PC-3 (cell line): ENCODE data around the gene TRIM5. TPM values are rescaled to one million over a fixed set of nuclear protein-coding genes. Genes with fewer than 3 reads are reported as not detected.
"Not testable (repeated sequence)": the region's sequence is repeated elsewhere in the genome, so short reads cannot be mapped to it uniquely, and the experiment has no call there.

Source experiments
- ATAC-seq: fragments of 200-7000 bp; cut with Tn5 transposase; 2 replicates; pipeline ENCODE4 v1.9.1; 2020; ENCODE audit warnings: mild to moderate bottlenecking, moderate library complexity
- BruUV-seq: library from RNA; stranded (reverse); fragments of 400-500 nt; replicated peaks from 2 replicates; lab custom pipeline; 2021; lab: Mats Ljungman, UMichigan
- CTCF ChIA-PET: fragments of 300-600 bp; sonication (Branson Sonifier 250); formaldehyde crosslinking; loops from one replicate; lab custom pipeline; 2022; ENCODE audit warnings: antibody characterized with exemption; lab: Charles Lee
- POLR2A ChIA-PET: fragments of 300-600 bp; sonication (Branson Sonifier 250); formaldehyde crosslinking; loops from one replicate; lab custom pipeline; 2022; ENCODE audit warnings: antibody characterized with exemption; ENCODE audit not compliant: unreplicated experiment; lab: Charles Lee
- DNase-seq: peaks from one replicate; pipeline ENCODE4 v3.0.0-alpha.2; 2015
- H2AFZ ChIP-seq: fragments of 300-600 bp; sonication (generic); 2 replicates; pipeline ENCODE4 v1.6.0; 2016; ENCODE audit warnings: antibody characterized with exemption, low read length
- H3F3A ChIP-seq: fragments of 300-600 bp; sonication (generic); one replicate; pipeline ENCODE4 v1.6.0; 2017; ENCODE audit warnings: antibody characterized with exemption, low read length, control low read depth, mild to moderate bottlenecking; ENCODE audit not compliant: unreplicated experiment
- H3K27ac ChIP-seq: fragments of 300-600 bp; sonication (generic); 2 replicates; pipeline ENCODE4 v1.5.1; 2016; ENCODE audit warnings: mild to moderate bottlenecking, low read length
- H3K27me3 ChIP-seq: fragments of 300-600 bp; sonication (generic); 2 replicates; pipeline ENCODE4 v1.6.1; 2016; ENCODE audit warnings: low read length, mixed read lengths
- H3K36me3 ChIP-seq: fragments of 300-600 bp; sonication (generic); 2 replicates; pipeline ENCODE4 v1.6.1; 2016; ENCODE audit warnings: low read depth, mixed run types, low read length, mixed read lengths
- H3K4me1 ChIP-seq: fragments of 300-600 bp; sonication (generic); 2 replicates; pipeline ENCODE4 v1.5.1; 2016; ENCODE audit warnings: low read length; ENCODE audit not compliant: insufficient read depth
- H3K4me2 ChIP-seq: fragments of 300-600 bp; sonication (generic); 2 replicates; pipeline ENCODE4 v1.6.0; 2016; ENCODE audit warnings: low read length
- H3K4me3 ChIP-seq: fragments of 300-600 bp; sonication (generic); 2 replicates; pipeline ENCODE4 v1.5.1; 2016; ENCODE audit warnings: mild to moderate bottlenecking, low read length, mixed read lengths
- H3K79me2 ChIP-seq: fragments of 300-600 bp; sonication (generic); 2 replicates; pipeline ENCODE4 v1.6.1; 2017; ENCODE audit warnings: low read length, mixed read lengths
- H3K9ac ChIP-seq: fragments of 300-600 bp; sonication (generic); 2 replicates; pipeline ENCODE4 v1.6.0; 2016; ENCODE audit warnings: mild to moderate bottlenecking, low read length
- H3K9me2 ChIP-seq: fragments of 300-600 bp; sonication (generic); replicated peaks from 2 replicates; pipeline ENCODE4 v1.6.1; 2016; ENCODE audit warnings: mixed run types, low read length, mixed read lengths
- H3K9me3 ChIP-seq: fragments of 300-600 bp; sonication (generic); 2 replicates; pipeline ENCODE4 v1.6.1; 2016; ENCODE audit warnings: low read length, mixed read lengths
- H4K20me1 ChIP-seq: fragments of 300-600 bp; sonication (generic); 2 replicates; pipeline ENCODE4 v1.6.1; 2016; ENCODE audit warnings: low read length, mixed read lengths
- EZH2 ChIP-seq: fragments of 300-600 bp; sonication (generic); IDR thresholded peaks from one replicate; pipeline ENCODE4 v1.6.1; 2017; ENCODE audit warnings: antibody characterized with exemption, mild to moderate bottlenecking, low read length; ENCODE audit not compliant: unreplicated experiment
- EZH2phosphoT487 ChIP-seq: fragments of 300-600 bp; sonication (generic); IDR thresholded peaks from 2 replicates; pipeline ENCODE4 v1.6.1; 2018; ENCODE audit warnings: mild to moderate bottlenecking, antibody characterized with exemption, low read length, borderline replicate concordance
- intact Hi-C: fragments of 100-400 bp; cut with micrococcal nuclease; formaldehyde crosslinking; loops from 2 replicates; pipeline ENCODE4 v1.9.0; 2023
- total RNA-seq: library from RNA; depleted of rRNA; stranded (reverse); fragments of >200 nt; gene quantifications from 2 replicates; pipeline ENCODE4 v1.2.3, GENCODE V29; 2014
- TF ChIP-seq, protein P1 (sequence below): fragments of 300-600 bp; sonication (generic); conservative IDR thresholded peaks from 2 replicates; pipeline ENCODE4 v1.5.1; 2017; ENCODE audit warnings: antibody characterized with exemption, low read depth, mild to moderate bottlenecking, low read length

TRIM5 gene
- total RNA-seq, 1 experiment from 2014 or later = 18.6 TPM

DNA sequence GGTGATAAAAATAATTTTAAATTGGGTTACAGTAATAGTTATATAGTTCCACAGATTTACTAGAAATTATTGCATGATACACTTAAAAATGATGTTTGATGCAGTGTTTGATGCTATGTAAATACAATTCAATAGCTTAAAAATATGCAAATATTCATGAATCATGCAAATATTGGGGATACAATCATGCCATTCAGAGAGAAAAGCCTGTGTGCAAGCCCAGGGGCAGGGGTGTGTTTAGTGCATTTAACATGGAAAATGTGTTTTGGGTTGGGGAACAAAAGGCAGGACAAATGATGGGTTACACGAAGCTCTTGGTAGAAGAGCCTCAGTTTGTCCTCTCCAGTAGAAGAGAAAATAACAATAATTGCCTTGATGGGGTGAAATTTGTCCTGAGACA lies 10.7 kb upstream of the TRIM5 start:
- TF ChIP-seq, protein P1, sequence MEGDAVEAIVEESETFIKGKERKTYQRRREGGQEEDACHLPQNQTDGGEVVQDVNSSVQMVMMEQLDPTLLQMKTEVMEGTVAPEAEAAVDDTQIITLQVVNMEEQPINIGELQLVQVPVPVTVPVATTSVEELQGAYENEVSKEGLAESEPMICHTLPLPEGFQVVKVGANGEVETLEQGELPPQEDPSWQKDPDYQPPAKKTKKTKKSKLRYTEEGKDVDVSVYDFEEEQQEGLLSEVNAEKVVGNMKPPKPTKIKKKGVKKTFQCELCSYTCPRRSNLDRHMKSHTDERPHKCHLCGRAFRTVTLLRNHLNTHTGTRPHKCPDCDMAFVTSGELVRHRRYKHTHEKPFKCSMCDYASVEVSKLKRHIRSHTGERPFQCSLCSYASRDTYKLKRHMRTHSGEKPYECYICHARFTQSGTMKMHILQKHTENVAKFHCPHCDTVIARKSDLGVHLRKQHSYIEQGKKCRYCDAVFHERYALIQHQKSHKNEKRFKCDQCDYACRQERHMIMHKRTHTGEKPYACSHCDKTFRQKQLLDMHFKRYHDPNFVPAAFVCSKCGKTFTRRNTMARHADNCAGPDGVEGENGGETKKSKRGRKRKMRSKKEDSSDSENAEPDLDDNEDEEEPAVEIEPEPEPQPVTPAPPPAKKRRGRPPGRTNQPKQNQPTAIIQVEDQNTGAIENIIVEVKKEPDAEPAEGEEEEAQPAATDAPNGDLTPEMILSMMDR = no peak
- TF ChIP-seq EZH2 (no peak), EZH2phosphoT487 (no peak)
- Histone ChIP-seq H3K79me2 (no peaks in the 10 kb centered on the region), H3K4me3 (no peak overlapping the region), H3K4me2 (no peak overlapping the region), H3K9ac (no peak overlapping the region), H3K4me1 (no peaks in the 10 kb centered on the region), H3F3A (no peaks in the 10 kb centered on the region), H3K36me3 (no peaks in the 10 kb centered on the region), H4K20me1 (no peaks in the 10 kb centered on the region), H3K9me3 (no peaks in the 10 kb centered on the region), H2AFZ (no peak overlapping the region), H3K9me2 (no peaks in the 10 kb centered on the region), H3K27me3 (peaks cover 4% of the 10 kb centered on the region), H3K27ac (no peak overlapping the region)
- ATAC-seq (no peak), DNase-seq (no peak)
- POLR2A ChIA-PET = no interaction called here
- CTCF ChIA-PET = no interaction called here
- BruUV-seq = no TSS peak
- intact Hi-C loops = no loop called here

DNA sequence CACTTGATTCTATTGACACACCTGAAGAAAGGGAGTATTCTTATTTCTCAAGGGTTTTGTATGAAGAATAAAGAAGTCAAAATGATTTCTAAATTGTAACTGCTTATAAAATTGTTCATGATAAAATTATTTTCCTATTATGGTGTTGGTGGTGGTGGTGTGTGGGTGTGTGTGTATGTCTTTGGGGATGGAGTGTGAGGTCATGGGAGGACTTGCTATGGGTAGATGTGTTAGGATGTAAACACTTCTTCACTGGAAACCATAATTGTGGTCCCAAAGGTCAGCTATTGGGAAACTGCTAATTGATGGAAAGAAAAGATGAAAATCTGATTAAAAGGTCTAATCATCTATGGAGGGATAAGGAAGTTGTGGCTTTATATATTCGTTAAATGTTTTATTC lies 9.8 kb upstream of the TRIM5 start:
- POLR2A ChIA-PET = no interaction called here
- TF ChIP-seq EZH2 (no peak), EZH2phosphoT487 (no peak)
- TF ChIP-seq, protein P1 = no peak
- H3K79me2 ChIP-seq = no peaks in the 10 kb centered on the region
- H3K4me1 ChIP-seq = no peaks in the 10 kb centered on the region
- BruUV-seq = no TSS peak
- no peaks in the 10 kb centered on the region for H3F3A ChIP-seq
- ATAC-seq = no peak
- H3K36me3 ChIP-seq = no peaks in the 10 kb centered on the region
- H3K9me2 ChIP-seq = no peaks in the 10 kb centered on the region
- H4K20me1 ChIP-seq = no peaks in the 10 kb centered on the region
- H3K27me3 ChIP-seq = peaks cover 4% of the 10 kb centered on the region
- no peak overlapping the region for H2AFZ ChIP-seq
- no peak for DNase-seq
- intact Hi-C loops = no loop called here
- H3K4me3 ChIP-seq = no peak overlapping the region
- no peak overlapping the region for H3K4me2 ChIP-seq
- no peaks in the 10 kb centered on the region for H3K9me3 ChIP-seq
- H3K27ac ChIP-seq = no peak overlapping the region
- H3K9ac ChIP-seq = no peak overlapping the region
- CTCF ChIA-PET = no interaction called here

DNA sequence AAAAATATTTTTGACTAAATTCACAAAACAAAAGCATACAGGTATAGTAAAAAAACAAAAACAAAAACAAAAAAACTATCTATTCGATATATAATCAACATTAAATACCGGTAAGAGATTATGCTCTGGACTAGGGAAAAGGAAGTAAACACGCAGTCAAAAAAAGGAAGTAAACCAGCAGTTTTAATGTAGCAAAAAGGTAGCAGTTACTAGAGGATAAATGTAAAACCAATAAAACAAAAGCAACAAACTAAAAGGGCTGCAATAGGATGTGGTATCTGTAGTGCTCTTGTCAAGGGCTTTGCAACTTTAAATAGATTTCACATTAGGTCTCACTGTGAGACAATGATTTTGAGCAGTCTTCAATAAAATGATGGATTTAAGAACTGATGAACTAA lies 7.1 kb upstream of the TRIM5 start:
- Histone ChIP-seq H3F3A (no peaks in the 10 kb centered on the region), H4K20me1 (no peaks in the 10 kb centered on the region), H3K4me2 (no peak overlapping the region), H3K27me3 (peaks cover 4% of the 10 kb centered on the region), H3K27ac (no peak overlapping the region), H3K9me3 (no peaks in the 10 kb centered on the region), H3K4me1 (no peaks in the 10 kb centered on the region), H2AFZ (no peak overlapping the region), H3K4me3 (no peak overlapping the region), H3K36me3 (no peaks in the 10 kb centered on the region), H3K9ac (no peak overlapping the region), H3K79me2 (no peaks in the 10 kb centered on the region), H3K9me2 (no peaks in the 10 kb centered on the region)
- DNase-seq (no peak), ATAC-seq (no peak)
- intact Hi-C loops = no loop called here
- ChIA-PET POLR2A (no interaction called here), CTCF (no interaction called here)
- BruUV-seq = no TSS peak
- no peak for TF ChIP-seq EZH2
- TF ChIP-seq EZH2phosphoT487 = no peak
- TF ChIP-seq, protein P1 = no peak

DNA sequence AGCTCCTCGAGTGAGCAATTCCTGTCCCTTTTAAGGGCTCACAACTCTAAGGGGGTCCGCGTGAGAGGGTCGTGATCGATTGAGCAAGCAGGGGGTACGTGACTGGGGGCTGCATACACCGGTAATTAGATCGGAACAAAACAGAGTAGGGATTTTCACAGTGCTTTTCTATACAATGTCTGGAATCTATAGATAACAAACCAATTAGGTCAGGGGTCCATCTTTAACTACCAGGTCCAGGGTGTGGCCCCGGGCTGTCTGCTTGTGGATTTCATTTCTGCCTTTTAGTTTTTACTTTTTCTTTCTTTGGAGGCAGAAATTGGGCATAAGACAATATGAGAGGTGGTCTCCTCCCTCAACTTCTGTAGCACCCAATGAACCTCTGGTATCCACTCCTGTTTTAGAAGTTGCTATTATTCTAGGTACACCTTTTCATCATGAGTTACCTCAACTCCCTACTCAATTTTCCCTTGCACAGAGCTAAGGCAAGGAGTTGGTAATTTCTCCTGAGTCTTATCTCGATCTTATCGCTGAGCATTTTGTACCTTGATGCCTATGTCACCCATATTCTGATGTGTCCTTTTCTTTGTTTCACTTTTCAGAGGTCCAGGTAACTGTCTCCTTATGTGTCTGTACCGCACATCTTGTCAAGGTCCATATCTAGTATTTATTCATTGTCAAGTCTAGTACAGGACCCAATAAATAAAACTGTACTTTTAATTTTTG lies 6.5 kb upstream of the TRIM5 start:
- BruUV-seq, H3K27ac ChIP-seq, H4K20me1 ChIP-seq, H3K9me3 ChIP-seq, H3F3A ChIP-seq, CTCF ChIA-PET, ATAC-seq, H2AFZ ChIP-seq, H3K9ac ChIP-seq, POLR2A ChIA-PET, H3K9me2 ChIP-seq, H3K4me1 ChIP-seq, intact Hi-C loops, DNase-seq, H3K27me3 ChIP-seq, H3K4me2 ChIP-seq, H3K79me2 ChIP-seq, H3K36me3 ChIP-seq, H3K4me3 ChIP-seq: not testable (repeated sequence)
